ENCODE measurements around the gene ASPG.

ASPG gene

DNA sequence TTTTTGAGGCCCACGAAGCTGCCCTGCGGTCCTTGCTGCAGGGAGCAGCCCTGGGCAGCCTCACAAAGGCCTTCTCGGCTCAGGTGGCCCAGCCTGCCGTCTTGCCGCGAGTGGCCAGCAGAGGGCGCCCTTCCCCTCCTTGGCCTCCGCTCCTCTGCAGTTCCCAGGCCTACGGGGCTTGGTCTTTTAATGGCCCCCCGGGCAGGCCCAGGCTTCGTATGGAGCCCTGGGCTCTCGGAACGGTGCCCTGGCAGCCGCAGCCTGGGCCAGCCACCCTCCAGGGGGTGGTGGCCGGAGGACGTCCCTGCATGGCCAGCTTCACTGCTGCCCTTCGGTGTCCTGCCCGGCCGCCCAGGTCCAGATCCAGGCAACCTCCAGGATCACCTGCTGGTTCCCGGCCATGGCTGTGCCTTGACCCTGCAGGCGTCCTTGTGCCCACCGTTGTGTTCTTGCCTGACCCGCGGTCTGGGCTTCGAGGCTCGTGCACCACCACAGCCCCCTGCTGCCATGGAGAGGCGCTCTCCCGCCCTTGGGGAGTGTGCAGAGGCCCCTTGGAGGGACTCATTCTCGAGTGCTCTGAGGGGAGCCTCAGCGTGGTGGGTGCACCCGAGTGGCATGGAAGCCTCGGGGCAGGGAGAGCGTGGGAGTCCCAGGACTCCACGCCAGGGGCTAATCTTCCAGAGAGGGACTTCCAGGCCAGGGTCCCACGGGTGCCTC, 9.4 kb downstream of the ASPG start:
- peak; percentile 14 for DNase-seq

DNA sequence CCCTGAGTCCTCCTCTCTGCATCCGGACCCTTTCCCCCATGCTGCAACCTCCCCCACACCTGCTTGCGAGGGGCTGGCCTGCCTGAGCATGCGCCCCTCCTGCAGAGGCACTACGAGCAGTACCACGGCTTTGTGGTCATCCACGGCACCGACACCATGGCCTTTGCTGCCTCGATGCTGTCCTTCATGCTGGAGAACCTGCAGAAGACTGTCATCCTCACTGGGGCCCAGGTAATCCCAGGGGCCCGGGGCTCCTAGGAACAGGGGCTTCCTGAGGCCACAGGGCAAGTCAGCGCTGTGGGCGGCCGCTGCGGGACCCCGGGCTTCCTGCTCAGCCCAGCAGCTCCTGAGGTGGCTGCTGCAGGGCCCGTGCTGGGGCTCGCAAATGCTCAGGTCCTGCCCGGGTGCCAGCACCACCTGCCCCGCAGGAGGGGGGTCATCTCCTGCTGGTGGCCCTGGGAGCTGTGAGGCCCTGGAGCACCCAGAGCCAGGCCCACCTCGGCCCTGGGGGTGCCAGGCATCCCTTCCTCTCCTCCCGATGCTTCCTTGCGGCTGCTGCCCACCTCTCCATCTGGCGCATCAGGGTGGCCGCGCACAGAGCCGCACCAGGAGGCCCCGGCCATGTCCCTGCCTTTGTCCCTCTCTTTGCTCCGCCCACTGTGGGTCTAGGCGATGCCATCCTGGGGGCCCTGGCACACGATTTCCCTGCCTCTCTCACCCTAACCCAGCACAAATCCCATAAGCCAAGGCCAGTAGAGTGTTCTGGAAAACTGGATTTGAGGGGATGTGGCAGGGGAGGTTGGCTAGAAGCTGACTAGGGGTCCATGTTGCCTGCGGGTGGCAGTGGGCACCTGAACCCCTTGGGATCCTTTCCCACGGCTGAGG, 10.2 kb downstream of the ASPG start:
- no peak for DNase-seq

DNA sequence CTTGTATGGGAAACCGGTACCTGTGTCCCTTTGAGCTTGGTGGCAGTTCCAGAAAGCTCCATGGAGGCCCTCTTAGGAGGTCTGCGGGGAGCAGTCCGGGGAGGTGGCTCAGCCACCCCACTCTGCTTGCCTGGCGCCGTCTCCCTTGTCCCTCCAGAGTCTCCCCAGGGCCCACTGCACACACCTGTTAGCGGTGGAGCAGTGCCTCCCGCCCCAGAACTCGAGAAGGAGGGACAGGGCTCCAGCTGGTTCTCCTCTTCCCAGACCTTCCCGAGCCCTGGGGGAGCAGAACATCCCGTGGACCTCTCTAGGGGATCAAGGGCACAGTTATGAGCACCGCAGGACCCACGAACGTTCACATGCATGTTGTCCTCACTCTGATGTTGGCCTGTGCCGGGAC, 10.8 kb downstream of the ASPG start:
- DNase-seq, result no peak

DNA sequence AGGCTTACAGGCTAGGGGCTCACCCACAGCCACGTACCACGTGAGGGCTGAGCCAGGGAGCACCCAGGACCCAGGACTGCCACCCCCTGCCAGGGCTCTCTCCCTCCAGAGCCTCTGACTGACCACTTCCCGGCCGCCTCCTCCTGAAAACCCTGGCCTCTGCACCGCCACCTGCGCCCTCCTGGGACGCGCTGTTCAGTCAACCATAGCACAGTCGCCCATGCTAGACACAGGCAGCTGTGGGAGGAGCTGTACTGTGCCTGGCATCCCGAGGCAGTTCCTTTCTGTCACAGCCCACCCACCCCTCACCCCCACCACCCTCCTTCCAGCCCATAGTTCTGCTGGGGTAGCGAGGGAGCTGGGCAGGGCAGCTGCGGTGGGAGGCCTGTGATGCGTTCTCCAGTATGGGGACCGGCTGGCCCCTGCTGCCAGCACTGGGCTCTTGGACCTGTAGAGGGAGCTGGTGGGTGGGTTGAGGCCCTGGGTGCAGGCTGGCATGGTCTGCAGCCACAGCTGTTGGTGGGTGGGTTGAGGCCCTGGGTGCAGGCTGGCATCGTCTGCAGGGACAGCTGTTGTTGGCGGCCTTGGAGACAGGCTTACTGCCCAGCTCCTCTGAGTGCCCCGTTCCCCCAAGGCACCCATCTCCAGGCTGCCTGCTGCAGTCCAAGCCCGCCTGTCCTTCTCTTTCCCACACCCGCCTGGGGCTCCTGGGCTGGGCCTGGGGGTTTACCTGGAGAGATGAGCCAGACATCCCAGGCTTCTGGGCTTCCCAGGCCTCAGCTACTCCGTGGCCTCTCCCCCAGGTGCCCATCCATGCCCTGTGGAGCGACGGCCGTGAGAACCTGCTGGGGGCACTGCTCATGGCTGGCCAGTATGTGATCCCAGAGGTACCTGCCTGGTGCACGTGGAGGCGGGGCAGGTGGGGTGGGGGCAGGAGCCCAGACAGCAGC, 11.5 kb downstream of the ASPG start:
- no peak for DNase-seq

DNA sequence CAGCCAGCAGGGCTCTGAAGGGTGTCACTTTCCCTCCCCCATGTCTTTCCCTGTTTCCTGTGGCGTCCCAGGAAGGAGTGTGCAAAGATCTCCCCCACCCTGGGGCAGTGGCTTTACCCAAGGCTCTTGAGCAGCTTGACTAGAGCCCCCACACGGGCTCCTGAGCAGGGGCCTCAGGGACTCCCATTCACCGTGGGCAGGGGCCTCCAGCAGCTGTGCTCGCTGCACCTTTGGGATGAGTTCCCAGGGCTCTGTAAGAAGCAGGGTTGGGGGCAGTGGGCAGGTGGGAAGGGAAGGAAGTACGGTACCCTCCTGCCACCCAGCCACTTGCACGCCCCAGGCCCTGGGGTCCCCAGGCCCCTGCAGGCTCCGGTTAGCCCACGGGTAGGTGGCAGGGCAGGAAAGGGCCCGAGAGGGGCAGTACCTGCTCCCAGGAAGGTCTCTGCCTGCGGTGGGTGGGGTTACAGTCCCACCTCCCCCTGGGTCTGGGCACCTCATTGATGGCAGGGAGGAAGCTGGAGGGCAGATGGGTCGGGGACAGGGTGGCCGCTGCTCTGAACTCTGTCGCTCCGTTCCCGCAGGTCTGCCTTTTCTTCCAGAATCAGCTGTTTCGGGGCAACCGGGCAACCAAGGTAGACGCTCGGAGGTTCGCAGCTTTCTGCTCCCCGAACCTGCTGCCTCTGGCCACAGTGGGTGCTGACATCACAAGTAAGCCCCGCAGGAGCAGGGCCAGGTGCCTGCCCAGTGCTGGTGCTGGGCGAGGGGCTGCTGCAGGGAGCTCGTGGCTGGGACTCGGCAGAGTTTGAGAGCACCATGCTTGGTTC, 13.0 kb downstream of the ASPG start:
- DNase-seq, result no peak

DNA sequence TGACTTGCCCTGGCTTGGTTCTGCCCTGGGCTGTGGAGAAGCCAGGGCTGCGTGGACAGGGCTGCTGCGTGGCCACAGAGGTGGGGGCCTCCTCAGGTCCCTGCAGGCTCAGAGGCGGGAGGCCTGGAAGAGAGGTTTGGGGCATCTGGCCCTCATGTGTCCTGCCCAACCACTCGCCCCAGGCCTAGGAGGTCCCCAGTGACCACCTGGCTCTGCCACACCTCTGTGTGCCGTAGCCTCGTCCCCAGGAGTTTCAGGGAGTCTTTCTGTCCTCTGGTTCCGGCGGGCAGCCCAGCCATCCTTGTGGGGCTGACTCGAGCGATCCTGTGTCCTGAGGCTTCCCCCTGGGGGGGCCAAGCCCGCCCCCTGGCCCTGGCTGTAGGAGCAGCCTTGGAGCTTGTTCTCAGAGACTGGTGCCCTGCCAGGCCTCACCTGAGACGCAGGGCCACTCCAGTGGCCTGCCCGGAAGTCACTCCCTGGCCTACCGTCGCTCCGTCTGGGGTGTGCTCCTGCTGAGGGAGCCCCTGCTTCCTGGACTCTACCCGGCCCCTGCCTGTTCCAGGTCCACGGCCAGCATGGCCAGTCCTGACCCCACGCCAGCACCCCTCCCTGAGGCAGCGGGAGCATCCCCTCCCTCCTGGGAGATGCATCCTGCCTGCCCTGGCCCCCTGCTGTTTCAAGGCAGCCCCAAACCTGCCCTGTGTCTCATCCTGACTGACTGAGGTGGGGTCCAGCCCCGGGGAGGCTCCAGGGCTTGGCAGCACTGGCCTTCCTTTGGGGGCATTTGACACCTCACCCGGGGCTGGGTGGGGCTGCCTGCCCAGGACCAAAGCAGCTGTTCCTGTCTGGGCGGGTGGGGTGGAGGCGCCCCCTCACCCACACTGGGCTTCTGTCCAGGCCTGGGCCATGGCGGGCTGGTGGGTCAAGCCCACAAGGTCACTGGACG, 13.9 kb downstream of the ASPG start:
- DNase-seq, result no peak

DNA sequence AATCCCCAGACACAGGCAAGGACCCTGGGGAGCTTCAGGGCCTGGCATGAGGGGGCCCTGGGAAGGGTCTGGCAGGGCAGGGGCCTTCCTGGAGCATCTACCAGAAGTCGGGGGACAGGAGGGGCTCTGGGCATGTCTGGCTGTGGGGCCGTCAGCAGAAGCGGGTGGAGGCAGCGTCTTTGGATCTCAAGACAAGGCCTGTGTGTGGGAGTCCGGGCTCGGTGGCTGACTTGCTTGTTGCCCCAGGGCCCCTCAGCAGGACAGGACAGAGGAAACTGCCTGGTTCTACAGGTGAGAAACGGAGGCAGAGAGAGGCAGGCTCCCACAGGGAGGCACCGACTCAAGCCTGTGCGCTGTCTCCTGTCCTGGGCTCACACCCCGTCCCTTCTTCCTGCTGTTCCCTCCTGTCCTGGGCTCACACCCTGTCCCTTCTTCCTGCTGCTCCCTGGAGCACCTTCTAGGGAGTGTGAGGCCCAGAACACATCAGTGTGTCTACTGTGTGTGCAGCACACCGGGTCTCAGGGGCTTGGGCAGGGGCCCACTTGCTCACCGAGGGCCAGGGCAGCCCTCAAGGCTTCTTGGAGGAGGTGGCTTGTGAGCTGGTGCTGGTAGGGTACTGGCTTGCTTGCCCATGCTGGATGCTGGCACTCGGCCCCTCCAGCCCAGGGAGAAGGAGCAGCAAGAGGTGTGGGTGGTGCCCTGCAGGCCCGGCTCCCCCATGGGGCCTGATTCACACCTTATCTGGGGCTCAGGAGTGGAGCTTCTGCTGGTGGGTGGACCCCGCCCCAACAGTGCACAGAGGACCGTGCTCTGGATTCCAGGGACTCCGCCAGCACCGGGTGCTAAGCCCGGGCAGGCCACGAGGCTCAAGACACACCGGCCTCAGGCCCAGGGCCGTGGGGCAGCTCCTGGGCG, 14.9 kb downstream of the ASPG start:
- DNase-seq, result no peak

DNA sequence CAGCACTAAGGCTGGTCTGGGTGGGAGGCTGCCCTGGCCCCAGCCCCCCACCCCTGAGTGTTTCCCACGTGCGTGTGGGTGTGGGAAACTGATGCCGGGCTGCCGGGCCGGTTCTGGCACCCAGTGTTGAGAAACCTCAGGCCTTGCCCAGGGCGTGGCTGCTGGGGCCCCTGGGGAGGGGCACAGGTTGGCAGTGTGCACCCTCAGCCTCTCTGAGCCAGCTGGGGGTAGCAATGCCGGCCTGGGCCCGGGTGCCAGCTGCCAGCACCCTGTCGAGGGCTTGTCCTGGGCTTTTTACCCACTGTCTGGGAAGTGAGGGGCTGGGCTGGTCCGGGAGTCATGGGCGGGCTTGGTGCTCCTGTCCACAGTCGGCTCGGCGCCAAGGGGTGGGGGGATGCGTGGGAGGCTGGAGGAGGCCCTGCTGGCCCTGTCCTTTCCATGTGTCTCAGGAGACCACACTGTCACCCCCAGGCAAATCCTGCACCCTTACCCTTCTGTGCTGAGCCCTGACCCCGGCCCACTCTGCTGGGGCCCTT, 15.7 kb downstream of the ASPG start:
- DNase-seq, result no peak

DNA sequence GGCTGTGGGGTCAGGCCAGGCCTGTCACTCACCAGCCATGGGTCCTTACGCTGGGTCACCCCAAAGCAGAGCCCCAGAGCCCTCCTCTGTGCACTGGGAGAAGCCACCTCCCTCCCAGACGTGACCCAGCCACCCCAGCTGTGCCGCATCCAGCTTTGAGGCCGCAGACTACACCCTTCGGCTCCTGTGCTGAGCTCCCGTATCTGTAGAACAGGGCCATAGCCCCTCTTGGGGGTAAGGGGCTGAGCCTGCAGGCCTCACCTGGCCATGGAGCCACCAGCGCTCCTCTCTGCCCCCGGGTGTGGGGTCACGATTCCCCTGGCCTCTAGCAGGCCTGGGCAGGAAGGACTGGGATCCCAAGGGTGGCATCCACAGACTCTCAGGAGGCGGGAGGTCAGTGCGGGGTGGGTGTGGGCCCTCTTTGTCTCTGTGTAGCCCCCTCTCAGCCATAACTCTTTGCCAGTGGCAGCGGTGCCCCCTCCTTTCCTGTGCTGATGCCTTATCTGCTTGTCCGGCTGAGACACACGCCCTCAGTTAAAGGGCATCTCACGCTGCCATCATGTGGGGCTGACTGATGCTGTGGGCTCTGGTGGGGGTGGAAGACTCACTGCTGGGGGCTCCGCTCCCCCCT, 16.3 kb downstream of the ASPG start:
- no peak for DNase-seq

DNA sequence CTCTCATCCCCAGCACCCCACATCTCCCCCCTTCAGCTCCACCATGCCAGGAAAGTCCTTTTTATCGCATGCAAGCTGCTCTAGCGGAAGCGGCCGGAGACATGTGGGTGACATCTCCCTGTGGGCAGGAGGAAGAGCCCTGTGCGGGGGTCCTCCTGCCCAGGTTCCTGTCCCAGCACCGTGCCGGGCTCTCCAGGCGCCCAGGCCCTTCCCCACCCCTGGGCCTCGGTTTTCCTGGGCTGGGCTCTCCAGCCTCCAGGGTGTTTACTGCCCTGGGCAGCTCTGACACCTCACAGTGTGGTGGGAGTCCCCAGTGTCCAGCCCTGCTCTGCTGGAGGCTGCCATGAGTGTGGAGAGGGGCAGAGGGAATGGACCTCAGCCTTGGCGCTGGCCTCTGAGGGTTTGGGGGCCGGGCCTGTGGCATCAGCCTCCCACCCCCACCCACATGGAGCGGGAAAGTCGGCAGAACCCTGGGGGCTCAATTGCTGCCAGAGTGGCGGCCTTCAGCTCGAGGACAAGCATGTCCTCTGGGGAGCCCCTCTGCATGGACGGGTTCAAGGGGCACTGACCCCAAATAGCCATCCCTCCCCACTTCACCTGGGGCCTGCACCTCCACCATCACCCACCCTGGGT, 16.9 kb downstream of the ASPG start:
- no peak for DNase-seq

DNA sequence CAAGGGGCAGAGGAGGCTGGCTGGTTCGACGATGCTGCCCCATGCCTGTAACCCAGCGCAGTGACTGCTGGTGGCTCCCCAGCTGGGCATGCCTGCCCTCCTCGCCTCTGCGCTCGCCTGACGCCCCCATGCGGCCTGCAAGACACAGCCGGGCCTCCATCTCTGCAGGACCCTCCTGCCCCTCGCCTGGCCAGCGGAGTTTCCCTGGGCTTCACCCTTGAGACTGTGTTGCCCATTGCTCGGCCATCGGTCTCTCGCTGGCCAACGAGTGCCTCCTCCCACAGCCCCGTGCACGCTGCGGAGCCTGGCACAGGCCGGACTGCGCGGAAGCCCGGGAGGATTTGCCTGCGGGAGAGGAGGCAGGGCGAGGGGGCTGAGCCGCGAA, 17.6 kb downstream of the ASPG start:
- DNase-seq, result no peak

DNA sequence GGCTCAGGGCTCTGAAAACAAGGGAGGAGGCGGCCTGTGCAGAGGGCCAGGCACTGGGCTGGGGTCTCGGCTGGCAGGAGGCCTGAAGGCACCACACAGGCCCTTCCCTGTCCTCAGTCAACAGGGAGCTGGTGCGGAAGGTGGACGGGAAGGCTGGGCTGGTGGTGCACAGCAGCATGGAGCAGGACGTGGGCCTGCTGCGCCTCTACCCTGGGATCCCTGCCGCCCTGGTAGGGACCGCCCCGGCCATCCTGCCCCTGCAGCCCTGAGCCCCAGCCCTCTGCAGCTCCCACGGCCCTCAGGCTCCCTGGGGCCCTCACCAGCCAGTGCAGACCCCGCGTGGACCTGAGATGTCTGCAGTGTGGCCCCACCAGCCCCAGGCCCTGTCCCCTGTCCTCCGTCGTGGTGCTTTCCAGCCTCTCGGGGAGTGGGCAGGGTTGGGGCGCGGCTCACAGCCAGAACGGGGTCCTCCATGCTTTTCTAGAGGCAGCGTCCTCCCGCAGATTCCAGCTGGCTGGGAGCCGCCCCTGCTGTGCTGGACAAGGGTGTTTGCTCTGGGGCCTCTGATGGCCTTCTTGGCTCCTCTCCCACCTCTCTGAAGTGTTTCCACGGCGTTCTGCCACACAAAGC, 18.1 kb downstream of the ASPG start:
- no peak for DNase-seq

DNA sequence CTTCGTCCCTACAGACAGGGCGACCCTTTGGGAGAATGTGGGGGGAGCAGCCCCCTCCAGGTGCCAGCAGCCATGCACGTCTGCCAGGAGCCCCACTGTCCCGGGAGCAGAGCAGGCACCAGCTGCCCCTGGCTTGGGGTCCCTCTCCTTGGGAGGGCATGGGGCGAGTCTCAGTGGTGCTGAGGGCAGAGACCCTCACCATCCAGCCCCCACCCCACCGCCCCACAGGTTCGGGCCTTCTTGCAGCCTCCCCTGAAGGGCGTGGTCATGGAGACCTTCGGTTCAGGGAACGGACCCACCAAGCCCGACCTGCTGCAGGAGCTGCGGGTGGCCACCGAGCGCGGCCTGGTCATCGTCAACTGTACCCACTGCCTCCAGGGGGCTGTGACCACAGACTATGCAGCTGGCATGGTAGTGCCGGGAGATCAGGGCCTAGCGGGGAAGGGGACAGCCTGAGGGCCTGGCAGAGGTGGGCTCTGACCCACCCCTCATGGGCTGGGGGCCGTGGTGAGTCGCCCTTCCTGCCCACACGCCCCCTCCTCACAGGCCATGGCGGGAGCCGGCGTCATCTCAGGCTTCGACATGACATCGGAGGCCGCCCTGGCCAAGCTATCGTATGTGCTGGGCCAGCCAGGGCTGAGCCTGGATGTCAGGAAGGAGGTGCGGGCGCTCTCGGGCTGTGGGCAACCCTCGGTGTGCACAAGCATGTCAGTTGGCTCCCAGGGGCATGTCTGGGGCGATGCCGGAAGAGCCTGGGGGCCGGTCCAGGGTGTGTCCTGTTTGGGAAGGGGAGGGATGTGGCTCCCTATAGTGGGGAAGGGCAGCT, 18.8 kb downstream of the ASPG start:
- no peak for DNase-seq

DNA sequence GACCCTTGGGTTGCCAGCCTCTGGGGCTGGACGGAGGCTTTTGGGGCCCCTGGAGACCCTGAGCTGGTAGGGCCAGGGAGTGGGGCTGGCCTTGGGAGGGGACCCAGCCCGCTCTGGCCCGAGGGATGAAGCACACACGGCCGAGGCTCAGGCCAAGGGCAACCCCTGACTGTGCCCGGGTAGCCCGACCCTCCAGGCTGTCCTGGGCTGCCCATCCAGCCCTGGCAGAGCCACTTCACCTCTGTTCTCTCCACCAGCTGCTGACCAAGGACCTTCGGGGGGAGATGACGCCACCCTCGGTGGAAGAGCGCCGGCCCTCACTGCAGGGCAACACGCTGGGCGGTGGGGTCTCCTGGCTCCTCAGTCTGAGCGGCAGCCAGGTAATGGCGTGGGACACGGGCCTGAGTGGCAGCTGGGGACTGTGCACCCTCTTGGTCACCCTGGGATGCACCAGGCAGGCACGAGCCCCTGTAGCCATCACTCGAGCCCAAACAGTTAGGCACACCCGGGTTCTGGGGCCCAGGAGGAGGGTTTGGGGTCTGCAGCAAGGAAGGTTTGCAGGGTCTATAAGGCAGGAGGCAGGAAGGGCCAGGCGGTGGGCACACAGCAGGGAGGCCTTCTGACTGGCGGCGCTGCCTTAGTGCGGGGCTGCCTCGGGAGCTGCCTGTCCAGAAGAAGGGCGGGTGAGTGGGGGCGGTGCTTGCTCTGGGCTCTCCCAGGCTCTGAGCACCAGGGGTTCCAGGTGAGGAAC, 19.7 kb downstream of the ASPG start:
- DNase-seq, result no peak

DNA sequence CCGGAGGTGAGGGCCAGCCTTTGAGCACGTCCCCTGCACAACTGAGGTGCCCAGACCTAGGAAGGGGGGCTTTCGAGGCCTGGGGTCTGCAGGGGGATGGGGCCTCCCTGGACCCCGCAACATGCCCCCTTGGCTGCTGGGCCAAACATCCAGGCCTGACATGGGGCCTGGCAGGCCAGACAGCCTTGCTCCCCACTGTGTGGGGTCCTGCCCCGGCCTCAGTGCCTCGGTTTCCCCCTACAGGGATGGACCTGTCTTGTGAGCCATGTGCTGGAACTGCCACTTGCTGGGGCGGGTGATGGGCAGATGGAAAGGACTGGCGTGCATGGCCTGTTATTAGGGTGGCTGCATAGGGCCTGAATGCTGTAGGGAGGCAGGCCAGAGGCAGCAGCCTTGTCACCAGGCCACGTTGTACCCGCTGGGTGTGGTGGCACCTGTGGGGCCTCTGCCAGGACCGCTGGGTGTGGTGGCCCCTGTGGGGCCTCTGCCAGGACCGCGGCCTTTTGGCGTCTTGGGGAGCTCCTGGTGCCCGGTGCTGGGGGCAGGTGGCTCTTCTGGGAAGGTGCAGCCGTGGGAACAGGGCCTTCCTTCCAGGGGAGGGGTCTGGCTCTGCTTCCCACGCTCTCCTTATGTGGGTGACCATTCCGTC, 20.4 kb downstream of the ASPG start:
- DNase-seq, result no peak

DNA sequence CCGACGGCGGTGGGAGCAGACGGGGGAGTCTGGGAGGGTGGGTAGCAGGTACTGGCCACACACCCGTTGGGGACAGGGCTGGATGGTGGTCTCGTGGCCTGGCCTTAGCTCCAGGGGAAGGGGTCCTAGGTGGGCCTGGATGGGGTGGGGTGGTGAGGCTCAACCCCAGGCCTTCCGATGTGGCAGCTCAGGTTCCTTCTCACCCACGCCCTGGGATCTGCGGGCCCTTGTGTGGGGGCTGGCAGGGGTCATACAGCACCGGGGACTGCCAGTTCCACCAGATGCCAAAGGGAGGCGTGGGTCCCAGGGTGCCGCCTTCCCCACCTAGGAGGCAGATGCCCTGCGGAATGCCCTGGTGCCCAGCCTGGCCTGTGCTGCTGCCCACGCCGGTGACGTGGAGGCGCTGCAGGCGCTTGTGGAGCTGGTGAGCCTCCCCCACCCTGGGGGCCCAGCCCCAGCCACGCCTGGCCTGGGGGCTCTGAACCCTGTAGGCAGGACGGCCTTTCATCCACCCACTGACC, 21.0 kb downstream of the ASPG start:
- DNase-seq, result no peak

Measured in KG1 (cell line).